Kidney epithelial cell (primary cell): ENCODE results near the gene PREX1. TPM values are rescaled to one million over a fixed set of nuclear protein-coding genes. Genes with fewer than 3 reads are reported as not detected.

Source experiments
- DNase-seq: peaks from one replicate; pipeline ENCODE4 v3.0.0-alpha.2; 2010; ENCODE audit warnings: low read depth
- H3K27me3 ChIP-seq: 2 replicates; pipeline ENCODE4 v1.6.0; 2011; ENCODE audit warnings: low read length; ENCODE audit not compliant: control insufficient read depth, insufficient read depth
- H3K36me3 ChIP-seq: 2 replicates; pipeline ENCODE4 v1.5.1; 2011; ENCODE audit warnings: low read length; ENCODE audit not compliant: control insufficient read depth, insufficient read depth
- H3K4me3 ChIP-seq: 2 replicates; pipeline ENCODE4 v1.5.1; 2011; ENCODE audit warnings: low read depth, mild to moderate bottlenecking, control low read depth, low read length
- total RNA-seq: library from RNA; depleted of rRNA; stranded (reverse); fragments of >200 nt; gene quantifications from 2 replicates; pipeline ENCODE4 v1.2.3, GENCODE V29; 2015
- TF ChIP-seq, protein P1 (sequence below): IDR thresholded peaks from 2 replicates; pipeline ENCODE4 v1.5.1; 2011; ENCODE audit warnings: mild to moderate bottlenecking, moderate library complexity, low read length, control low read depth, inconsistent platforms; ENCODE audit not compliant: insufficient read depth, poor library complexity, severe bottlenecking

Gene PREX1
- total RNA-seq, 1 donor from 2014 or later = 3.5 TPM

DNA sequence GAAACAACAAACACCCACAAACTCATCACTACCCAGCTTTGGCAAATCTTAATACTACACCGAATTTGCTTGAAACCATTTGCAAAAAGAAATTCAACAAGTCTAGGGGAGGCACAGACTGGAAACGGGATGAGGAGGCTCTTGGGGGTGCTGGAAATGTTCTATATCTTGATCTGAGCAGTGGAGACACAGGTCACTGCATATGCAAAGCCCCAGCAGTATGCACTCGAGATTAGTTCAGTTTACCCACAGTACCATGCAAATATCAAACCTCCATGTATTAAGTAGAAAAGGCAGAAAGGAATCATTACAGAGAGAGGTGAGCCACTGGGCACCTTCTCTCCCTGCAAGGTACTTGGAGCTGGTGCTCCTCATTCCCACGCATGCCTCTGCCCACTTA is 75.9 kb downstream of the PREX1 start:
- Histone ChIP-seq H3K36me3 (no peaks in the 10 kb centered on the region), H3K4me3 (no peak overlapping the region), H3K27me3 (no peaks in the 10 kb centered on the region)
- TF ChIP-seq, protein P1, sequence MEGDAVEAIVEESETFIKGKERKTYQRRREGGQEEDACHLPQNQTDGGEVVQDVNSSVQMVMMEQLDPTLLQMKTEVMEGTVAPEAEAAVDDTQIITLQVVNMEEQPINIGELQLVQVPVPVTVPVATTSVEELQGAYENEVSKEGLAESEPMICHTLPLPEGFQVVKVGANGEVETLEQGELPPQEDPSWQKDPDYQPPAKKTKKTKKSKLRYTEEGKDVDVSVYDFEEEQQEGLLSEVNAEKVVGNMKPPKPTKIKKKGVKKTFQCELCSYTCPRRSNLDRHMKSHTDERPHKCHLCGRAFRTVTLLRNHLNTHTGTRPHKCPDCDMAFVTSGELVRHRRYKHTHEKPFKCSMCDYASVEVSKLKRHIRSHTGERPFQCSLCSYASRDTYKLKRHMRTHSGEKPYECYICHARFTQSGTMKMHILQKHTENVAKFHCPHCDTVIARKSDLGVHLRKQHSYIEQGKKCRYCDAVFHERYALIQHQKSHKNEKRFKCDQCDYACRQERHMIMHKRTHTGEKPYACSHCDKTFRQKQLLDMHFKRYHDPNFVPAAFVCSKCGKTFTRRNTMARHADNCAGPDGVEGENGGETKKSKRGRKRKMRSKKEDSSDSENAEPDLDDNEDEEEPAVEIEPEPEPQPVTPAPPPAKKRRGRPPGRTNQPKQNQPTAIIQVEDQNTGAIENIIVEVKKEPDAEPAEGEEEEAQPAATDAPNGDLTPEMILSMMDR = no peak
- no peak for DNase-seq

DNA sequence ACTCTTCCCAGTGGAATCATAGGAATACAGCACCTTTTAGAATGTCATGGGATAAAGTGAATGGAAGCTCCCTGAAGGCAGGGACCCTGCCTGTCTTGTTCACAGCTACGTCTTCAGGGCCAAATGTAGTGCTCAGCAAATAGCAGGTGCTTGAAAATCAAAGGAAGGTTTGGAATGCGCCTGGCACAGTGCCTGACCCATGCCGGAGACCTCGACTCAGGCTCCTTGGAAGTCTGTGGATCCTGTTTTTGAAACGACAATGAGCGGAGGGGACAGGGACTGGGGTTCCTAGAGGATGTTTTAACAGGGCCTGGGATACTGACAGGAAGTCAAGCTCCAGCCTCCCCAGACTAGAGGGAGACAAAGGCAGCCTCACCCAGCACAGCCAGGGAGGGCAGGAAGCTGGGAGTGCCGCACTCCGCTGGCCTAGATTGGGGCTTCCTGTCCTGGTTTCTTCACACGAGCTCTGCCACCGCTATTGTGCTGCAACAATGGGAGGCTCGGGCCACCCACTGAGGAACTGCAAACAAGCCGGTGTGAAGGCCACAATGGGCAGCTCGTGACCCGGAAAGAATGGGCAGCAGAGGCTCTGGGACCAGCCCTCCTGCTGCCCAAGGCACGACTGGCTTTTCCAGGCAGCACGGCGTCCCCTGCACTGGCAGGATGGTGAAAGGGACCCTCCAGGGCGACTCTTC is 76.7 kb downstream of the PREX1 start:
- TF ChIP-seq, protein P1 = no peak
- Histone ChIP-seq H3K27me3 (no peaks in the 10 kb centered on the region), H3K4me3 (no peak overlapping the region), H3K36me3 (no peaks in the 10 kb centered on the region)
- DNase-seq = no peak

- no peak for DNase-seq
- Histone ChIP-seq H3K4me3 (no peak overlapping the region), H3K27me3 (no peaks in the 10 kb centered on the region), H3K36me3 (no peaks in the 10 kb centered on the region)
- TF ChIP-seq, protein P1 = no peak
These were observed 77.4 kb downstream of the PREX1 start for GRCh38 chr20:48750376-48750775.

- no peaks in the 10 kb centered on the region for H3K36me3 ChIP-seq
- DNase-seq = no peak
- TF ChIP-seq, protein P1 = no peak
- no peaks in the 10 kb centered on the region for H3K27me3 ChIP-seq
- H3K4me3 ChIP-seq = no peak overlapping the region
These were observed 78.4 kb downstream of the PREX1 start for GRCh38 chr20:48749437-48749836.

DNA sequence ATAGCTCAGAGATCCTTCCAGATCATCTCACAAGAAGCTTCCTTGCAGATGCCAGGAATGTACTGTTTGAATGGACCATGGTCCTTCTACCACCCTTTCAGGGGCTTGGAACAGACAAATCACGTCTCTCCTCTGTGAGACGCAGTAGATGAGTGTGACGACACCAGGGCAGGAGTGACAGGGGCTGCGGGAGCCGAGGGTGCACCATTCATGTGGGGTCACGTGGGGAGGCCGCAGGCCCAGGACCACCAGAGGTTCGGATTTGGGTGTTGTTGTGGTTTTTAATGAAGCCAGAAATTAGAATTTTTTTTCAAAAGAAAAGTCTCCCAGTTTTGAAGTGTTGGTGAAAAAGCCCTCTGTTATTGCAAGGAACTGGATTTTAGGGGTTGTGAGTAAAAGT is 79.2 kb downstream of the PREX1 start:
- no peak overlapping the region for H3K4me3 ChIP-seq
- no peak for DNase-seq
- H3K36me3 ChIP-seq = no peaks in the 10 kb centered on the region
- TF ChIP-seq, protein P1 = no peak
- H3K27me3 ChIP-seq = no peaks in the 10 kb centered on the region

DNA sequence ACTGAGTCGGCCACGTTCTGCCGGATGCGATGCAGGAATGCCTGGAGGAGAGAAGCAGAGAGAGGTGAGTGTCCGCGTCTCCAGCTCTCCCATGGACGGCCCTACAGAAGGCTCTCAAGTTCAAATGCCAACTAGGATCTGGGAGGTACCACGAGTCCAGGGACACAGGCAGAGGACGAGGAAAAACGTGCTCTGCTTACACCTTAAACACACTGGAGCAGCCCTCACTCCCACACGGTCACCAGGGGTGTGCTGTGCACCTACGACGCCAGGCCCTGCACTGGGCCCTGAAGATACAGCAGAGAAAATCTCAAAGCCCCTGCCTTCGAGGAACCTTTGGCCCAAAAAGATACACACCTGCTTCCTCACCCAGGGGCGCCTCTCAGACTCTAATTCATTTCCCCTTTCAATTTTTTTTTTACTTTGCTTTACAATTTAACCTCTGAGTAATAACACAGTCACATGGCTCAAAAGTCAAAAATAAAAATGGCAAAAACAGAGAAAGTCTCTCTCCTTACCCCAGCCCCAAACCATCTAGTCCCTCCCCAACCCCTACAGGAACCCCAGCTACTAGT is 79.9 kb downstream of the PREX1 start:
- DNase-seq = no peak
- Histone ChIP-seq H3K36me3 (no peaks in the 10 kb centered on the region), H3K4me3 (no peak overlapping the region), H3K27me3 (no peaks in the 10 kb centered on the region)
- TF ChIP-seq, protein P1 = no peak
